ENCODE results near the gene SEC23IP. TPM values are rescaled to one million over a fixed set of nuclear protein-coding genes. Genes with fewer than 3 reads are reported as not detected.
A peak's percentile ranks its signal among the peaks of the same experiment; 100 is the strongest.
"Not testable (repeated sequence)": the region's sequence is repeated elsewhere in the genome, so short reads cannot be mapped to it uniquely, and the experiment has no call there.

SEC23IP gene
- total and polyA plus RNA-seq, 2 donors = 14.1 to 19.5 TPM

- DNase-seq (ENCODE audit: low read depth in 6 of 9, low spot score in 9 of 9) = no peak
- H3K27ac ChIP-seq (ENCODE audit: low read depth in 1 of 2, low read length in 1 of 2) = peak overlapping the region in 1 of 2 donors; percentile 88
- peak overlapping the region; percentile 77 to 85 for H3K4me3 ChIP-seq (ENCODE audit: low read length in 2 of 2)
- peaks cover 3 to 12% of the 10 kb centered on the region in 2 donors for H3K4me1 ChIP-seq (ENCODE audit: control insufficient read depth in 2 of 2, insufficient read depth in 2 of 2, low read length in 2 of 2)
- 20% methylated on average over 9 of the region's 9 CpGs for WGBS
- no peaks in the 10 kb centered on the region for H3K36me3 ChIP-seq (ENCODE audit: control insufficient read depth in 2 of 2, insufficient read depth in 2 of 2, low read length in 1 of 2)
- peaks cover 0 to 4% of the 10 kb centered on the region in 2 donors for H3K9me3 ChIP-seq (ENCODE audit: control insufficient read depth in 2 of 2, insufficient read depth in 1 of 2, low read length in 1 of 2)
- no peaks in the 10 kb centered on the region for H3K27me3 ChIP-seq (ENCODE audit: control insufficient read depth in 2 of 2, insufficient read depth in 1 of 2, low read length in 1 of 2)
These were observed 544 bp downstream of the SEC23IP start for GRCh38 chr10:119893074-119893473.

GRCh38 chr10:119893845-119894427 is 1.4 kb downstream of the SEC23IP start:
- peaks cover 6 to 8% of the 10 kb centered on the region in 2 donors for H3K36me3 ChIP-seq (ENCODE audit: control insufficient read depth in 2 of 2, insufficient read depth in 2 of 2, low read length in 1 of 2)
- DNase-seq (ENCODE audit: low read depth in 6 of 9, low spot score in 9 of 9) = no peak
- H3K27ac ChIP-seq (ENCODE audit: low read depth in 1 of 2, low read length in 1 of 2) = no peak overlapping the region
- peaks cover 3 to 12% of the 10 kb centered on the region in 2 donors for H3K4me1 ChIP-seq (ENCODE audit: control insufficient read depth in 2 of 2, insufficient read depth in 2 of 2, low read length in 2 of 2)
- peaks cover 0 to 4% of the 10 kb centered on the region in 2 donors for H3K9me3 ChIP-seq (ENCODE audit: control insufficient read depth in 2 of 2, insufficient read depth in 1 of 2, low read length in 1 of 2)
- 97% methylated on average over 3 of the region's 3 CpGs for WGBS
- no peak overlapping the region for H3K4me3 ChIP-seq (ENCODE audit: low read length in 2 of 2)
- no peaks in the 10 kb centered on the region for H3K27me3 ChIP-seq (ENCODE audit: control insufficient read depth in 2 of 2, insufficient read depth in 1 of 2, low read length in 1 of 2)

- H3K36me3 ChIP-seq (ENCODE audit: control insufficient read depth in 2 of 2, insufficient read depth in 2 of 2, low read length in 1 of 2) = peaks cover 6 to 13% of the 10 kb centered on the region in 2 donors
These were observed 3.6 kb downstream of the SEC23IP start for GRCh38 chr10:119896061-119896655.

GRCh38 chr10:119896937-119897770 is 4.6 kb downstream of the SEC23IP start:
- peaks cover 6 to 13% of the 10 kb centered on the region in 2 donors for H3K36me3 ChIP-seq (ENCODE audit: control insufficient read depth in 2 of 2, insufficient read depth in 2 of 2, low read length in 1 of 2)
- H3K4me3 ChIP-seq (ENCODE audit: low read length in 2 of 2) = no peak overlapping the region
- 96% methylated on average over 9 of the region's 9 CpGs for whole genome bisulfite sequencing
- no peaks in the 10 kb centered on the region for H3K9me3 ChIP-seq (ENCODE audit: control insufficient read depth in 2 of 2, insufficient read depth in 1 of 2, low read length in 1 of 2)
- no peak for DNase-seq (ENCODE audit: low read depth in 6 of 9, low spot score in 9 of 9)
- H3K27me3 ChIP-seq (ENCODE audit: control insufficient read depth in 2 of 2, insufficient read depth in 1 of 2, low read length in 1 of 2) = no peaks in the 10 kb centered on the region
- no peak overlapping the region for H3K27ac ChIP-seq (ENCODE audit: low read depth in 1 of 2, low read length in 1 of 2)
- peaks cover 3 to 8% of the 10 kb centered on the region in 2 donors for H3K4me1 ChIP-seq (ENCODE audit: control insufficient read depth in 2 of 2, insufficient read depth in 2 of 2, low read length in 2 of 2)

More at GRCh38 chr10:119896061-119896655, 3.6 kb downstream of the SEC23IP start:
- 64% methylated on average over 4 of the region's 4 CpGs for WGBS
- H3K27ac ChIP-seq (ENCODE audit: low read depth in 1 of 2, low read length in 1 of 2) = no peak overlapping the region
- no peaks in the 10 kb centered on the region for H3K9me3 ChIP-seq (ENCODE audit: control insufficient read depth in 2 of 2, insufficient read depth in 1 of 2, low read length in 1 of 2)
- no peak overlapping the region for H3K4me3 ChIP-seq (ENCODE audit: low read length in 2 of 2)
- H3K27me3 ChIP-seq (ENCODE audit: control insufficient read depth in 2 of 2, insufficient read depth in 1 of 2, low read length in 1 of 2) = no peaks in the 10 kb centered on the region
- DNase-seq (ENCODE audit: low read depth in 6 of 9, low spot score in 9 of 9) = no peak
- H3K4me1 ChIP-seq (ENCODE audit: control insufficient read depth in 2 of 2, insufficient read depth in 2 of 2, low read length in 2 of 2) = peaks cover 3 to 12% of the 10 kb centered on the region in 2 donors

- no peak overlapping the region for H3K27ac ChIP-seq (ENCODE audit: low read depth in 1 of 2, low read length in 1 of 2)
- 97% methylated on average over 4 of the region's 4 CpGs for WGBS
- H3K27me3 ChIP-seq (ENCODE audit: control insufficient read depth in 2 of 2, insufficient read depth in 1 of 2, low read length in 1 of 2) = no peaks in the 10 kb centered on the region
- no peak overlapping the region for H3K4me3 ChIP-seq (ENCODE audit: low read length in 2 of 2)
- H3K4me1 ChIP-seq (ENCODE audit: control insufficient read depth in 2 of 2, insufficient read depth in 2 of 2, low read length in 2 of 2) = peaks cover 0 to 1% of the 10 kb centered on the region in 2 donors
- no peak for DNase-seq (ENCODE audit: low read depth in 6 of 9, low spot score in 9 of 9)
- no peaks in the 10 kb centered on the region for H3K9me3 ChIP-seq (ENCODE audit: control insufficient read depth in 2 of 2, insufficient read depth in 1 of 2, low read length in 1 of 2)
- peaks cover 11 to 20% of the 10 kb centered on the region in 2 donors for H3K36me3 ChIP-seq (ENCODE audit: control insufficient read depth in 2 of 2, insufficient read depth in 2 of 2, low read length in 1 of 2)
These were observed 6.0 kb downstream of the SEC23IP start for GRCh38 chr10:119898577-119898976.

- Histone ChIP-seq H3K4me3 (ENCODE audit: low read length in 2 of 2) (no peak overlapping the region), H3K27me3 (ENCODE audit: control insufficient read depth in 2 of 2, insufficient read depth in 1 of 2, low read length in 1 of 2) (no peaks in the 10 kb centered on the region), H3K27ac (ENCODE audit: low read depth in 1 of 2, low read length in 1 of 2) (no peak overlapping the region), H3K9me3 (ENCODE audit: control insufficient read depth in 2 of 2, insufficient read depth in 1 of 2, low read length in 1 of 2) (no peaks in the 10 kb centered on the region), H3K36me3 (ENCODE audit: control insufficient read depth in 2 of 2, insufficient read depth in 2 of 2, low read length in 1 of 2) (peaks cover 26 to 37% of the 10 kb centered on the region in 2 donors), H3K4me1 (ENCODE audit: control insufficient read depth in 2 of 2, insufficient read depth in 2 of 2, low read length in 2 of 2) (no peaks in the 10 kb centered on the region)
- no peak for DNase-seq (ENCODE audit: low read depth in 6 of 9, low spot score in 9 of 9)
- 92% methylated on average over 16 of the region's 16 CpGs for WGBS
These were observed 11.6 kb downstream of the SEC23IP start for GRCh38 chr10:119903946-119904666.

- DNase-seq (ENCODE audit: low read depth in 6 of 9, low spot score in 9 of 9); H3K27me3 ChIP-seq (ENCODE audit: control insufficient read depth in 2 of 2, insufficient read depth in 1 of 2, low read length in 1 of 2); H3K4me1 ChIP-seq (ENCODE audit: control insufficient read depth in 2 of 2, insufficient read depth in 2 of 2, low read length in 2 of 2); H3K9me3 ChIP-seq (ENCODE audit: control insufficient read depth in 2 of 2, insufficient read depth in 1 of 2, low read length in 1 of 2); H3K27ac ChIP-seq (ENCODE audit: low read depth in 1 of 2, low read length in 1 of 2); H3K4me3 ChIP-seq (ENCODE audit: low read length in 2 of 2): not testable (repeated sequence)
- peaks cover 37 to 60% of the 10 kb centered on the region in 2 donors for H3K36me3 ChIP-seq (ENCODE audit: control insufficient read depth in 2 of 2, insufficient read depth in 2 of 2, low read length in 1 of 2)
- WGBS = 99% methylated on average over 7 of the region's 7 CpGs
These were observed 15.2 kb downstream of the SEC23IP start for GRCh38 chr10:119907695-119908094.

GRCh38 chr10:119908166-119908565 is 15.6 kb downstream of the SEC23IP start:
- Histone ChIP-seq H3K4me3 (ENCODE audit: low read length in 2 of 2) (no peak overlapping the region), H3K36me3 (ENCODE audit: control insufficient read depth in 2 of 2, insufficient read depth in 2 of 2, low read length in 1 of 2) (peaks cover 37 to 61% of the 10 kb centered on the region in 2 donors)

More at GRCh38 chr10:119908166-119908565, 15.6 kb downstream of the SEC23IP start:
- DNase-seq (ENCODE audit: low read depth in 6 of 9, low spot score in 9 of 9) = no peak
- H3K27me3 ChIP-seq (ENCODE audit: control insufficient read depth in 2 of 2, insufficient read depth in 1 of 2, low read length in 1 of 2) = no peaks in the 10 kb centered on the region
- H3K9me3 ChIP-seq (ENCODE audit: control insufficient read depth in 2 of 2, insufficient read depth in 1 of 2, low read length in 1 of 2) = no peaks in the 10 kb centered on the region
- no peak overlapping the region for H3K27ac ChIP-seq (ENCODE audit: low read depth in 1 of 2, low read length in 1 of 2)
- H3K4me1 ChIP-seq (ENCODE audit: control insufficient read depth in 2 of 2, insufficient read depth in 2 of 2, low read length in 2 of 2) = no peaks in the 10 kb centered on the region
